NCI-H345 treated with DMSO at 0.1 percent for 48 hours (cell line): Measurements from ENCODE around the gene ANXA8L1.
"Not testable (repeated sequence)": the region's sequence is repeated elsewhere in the genome, so short reads cannot be mapped to it uniquely, and the experiment has no call there.

ENCODE experiments used
- DNase-seq: peaks from one replicate; lab custom pipeline; 2025; ENCODE audit not compliant: unreplicated experiment; lab: John Stamatoyannopoulos, UW

ANXA8L1 gene

GRCh38 chr10:46396441-46397279 lies 21.1 kb downstream of the ANXA8L1 start:
- not testable (repeated sequence) for DNase-seq

- not testable (repeated sequence) for DNase-seq
Measured at GRCh38 chr10:46397767-46398166, 22.2 kb downstream of the ANXA8L1 start.

GRCh38 chr10:46398212-46398886 lies 22.8 kb downstream of the ANXA8L1 start:
- not testable (repeated sequence) for DNase-seq

GRCh38 chr10:46409556-46409955 lies 34.0 kb downstream of the ANXA8L1 start:
- DNase-seq = not testable (repeated sequence)

- not testable (repeated sequence) for DNase-seq
Measured at GRCh38 chr10:46411123-46411522, 35.5 kb downstream of the ANXA8L1 start.

GRCh38 chr10:46412665-46413064 lies 37.1 kb downstream of the ANXA8L1 start:
- DNase-seq = not testable (repeated sequence)

- DNase-seq = not testable (repeated sequence)
Measured at GRCh38 chr10:46415291-46415690, 39.7 kb downstream of the ANXA8L1 start.

GRCh38 chr10:46418283-46418682 lies 42.7 kb downstream of the ANXA8L1 start:
- DNase-seq = not testable (repeated sequence)

GRCh38 chr10:46419570-46420379 lies 44.2 kb downstream of the ANXA8L1 start:
- not testable (repeated sequence) for DNase-seq

- DNase-seq = not testable (repeated sequence)
Measured at GRCh38 chr10:46423550-46423949, 48.0 kb downstream of the ANXA8L1 start.

GRCh38 chr10:46440942-46441341 lies 65.4 kb downstream of the ANXA8L1 start:
- not testable (repeated sequence) for DNase-seq
